ENCODE results near the gene VAV2.
A peak's percentile ranks its signal among the peaks of the same experiment; 100 is the strongest.

Gene VAV2

DNA sequence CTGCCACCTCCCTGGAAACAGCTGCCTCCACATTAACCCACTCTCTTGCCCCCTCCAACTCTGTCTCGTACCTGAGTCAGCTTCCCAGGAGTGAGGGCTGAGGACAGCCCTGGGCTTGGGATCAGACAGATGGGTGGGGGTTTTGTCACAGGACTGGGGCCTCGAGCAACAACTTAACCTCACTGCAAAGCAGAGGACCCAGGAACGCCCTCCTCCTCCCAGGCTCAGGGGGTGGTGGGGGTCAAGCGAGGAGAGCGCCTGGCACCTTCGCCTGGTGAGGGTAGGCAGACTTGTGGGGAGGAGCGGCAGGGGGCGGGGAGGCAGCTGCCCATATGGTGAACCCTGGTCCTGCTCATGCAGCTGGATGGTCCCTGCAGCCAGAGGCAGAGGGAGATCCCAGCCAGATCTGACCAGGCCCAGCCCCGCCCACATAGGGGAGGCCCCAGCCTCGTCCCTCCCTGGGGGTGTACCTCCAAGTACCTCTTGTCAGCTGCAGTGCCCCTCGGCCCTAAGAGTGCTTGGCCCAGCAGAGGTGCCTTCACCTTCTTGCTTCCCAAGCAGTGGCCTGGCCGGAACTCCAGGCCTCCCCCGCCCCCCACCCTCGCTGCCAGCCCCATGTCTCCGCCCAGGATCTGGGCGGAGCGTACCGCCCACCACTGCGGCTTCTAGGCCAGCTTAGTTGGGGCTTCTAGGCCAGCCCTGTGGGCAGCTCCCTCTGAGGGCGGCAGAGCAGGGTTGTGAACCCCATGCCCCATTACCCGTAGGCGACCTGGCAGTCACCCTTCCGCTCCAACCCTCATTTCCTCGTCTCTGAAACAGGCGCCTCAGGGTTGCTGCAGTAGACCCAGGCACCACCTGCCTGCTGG lies 254.1 kb downstream of the VAV2 start, which contains the start of gene SARDH:
SARDH (minus strand) TSS at position 579 of the 866 bp plus-strand sequence. CDS start 4,179 bp downstream, outside the sequence.
- in situ Hi-C loops (cut with MboI; ENCODE audit: low pct_unique_long_range_greater_than_20kb, low sequenced_read_pairs, unreplicated experiment), result loop anchor here (25.0 kb wide), 1 partner anchor 201 kb away; the partner anchor contains the start of gene ADAMTSL2
- peak; percentile 83 for DNase-seq (ENCODE audit: low spot score)
- TF ChIP-seq, protein P1, sequence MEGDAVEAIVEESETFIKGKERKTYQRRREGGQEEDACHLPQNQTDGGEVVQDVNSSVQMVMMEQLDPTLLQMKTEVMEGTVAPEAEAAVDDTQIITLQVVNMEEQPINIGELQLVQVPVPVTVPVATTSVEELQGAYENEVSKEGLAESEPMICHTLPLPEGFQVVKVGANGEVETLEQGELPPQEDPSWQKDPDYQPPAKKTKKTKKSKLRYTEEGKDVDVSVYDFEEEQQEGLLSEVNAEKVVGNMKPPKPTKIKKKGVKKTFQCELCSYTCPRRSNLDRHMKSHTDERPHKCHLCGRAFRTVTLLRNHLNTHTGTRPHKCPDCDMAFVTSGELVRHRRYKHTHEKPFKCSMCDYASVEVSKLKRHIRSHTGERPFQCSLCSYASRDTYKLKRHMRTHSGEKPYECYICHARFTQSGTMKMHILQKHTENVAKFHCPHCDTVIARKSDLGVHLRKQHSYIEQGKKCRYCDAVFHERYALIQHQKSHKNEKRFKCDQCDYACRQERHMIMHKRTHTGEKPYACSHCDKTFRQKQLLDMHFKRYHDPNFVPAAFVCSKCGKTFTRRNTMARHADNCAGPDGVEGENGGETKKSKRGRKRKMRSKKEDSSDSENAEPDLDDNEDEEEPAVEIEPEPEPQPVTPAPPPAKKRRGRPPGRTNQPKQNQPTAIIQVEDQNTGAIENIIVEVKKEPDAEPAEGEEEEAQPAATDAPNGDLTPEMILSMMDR (IDR thresholded peaks at IDR 0.05; ENCODE audit: extremely low read depth, insufficient read depth, missing control alignments), result no peak

DNA sequence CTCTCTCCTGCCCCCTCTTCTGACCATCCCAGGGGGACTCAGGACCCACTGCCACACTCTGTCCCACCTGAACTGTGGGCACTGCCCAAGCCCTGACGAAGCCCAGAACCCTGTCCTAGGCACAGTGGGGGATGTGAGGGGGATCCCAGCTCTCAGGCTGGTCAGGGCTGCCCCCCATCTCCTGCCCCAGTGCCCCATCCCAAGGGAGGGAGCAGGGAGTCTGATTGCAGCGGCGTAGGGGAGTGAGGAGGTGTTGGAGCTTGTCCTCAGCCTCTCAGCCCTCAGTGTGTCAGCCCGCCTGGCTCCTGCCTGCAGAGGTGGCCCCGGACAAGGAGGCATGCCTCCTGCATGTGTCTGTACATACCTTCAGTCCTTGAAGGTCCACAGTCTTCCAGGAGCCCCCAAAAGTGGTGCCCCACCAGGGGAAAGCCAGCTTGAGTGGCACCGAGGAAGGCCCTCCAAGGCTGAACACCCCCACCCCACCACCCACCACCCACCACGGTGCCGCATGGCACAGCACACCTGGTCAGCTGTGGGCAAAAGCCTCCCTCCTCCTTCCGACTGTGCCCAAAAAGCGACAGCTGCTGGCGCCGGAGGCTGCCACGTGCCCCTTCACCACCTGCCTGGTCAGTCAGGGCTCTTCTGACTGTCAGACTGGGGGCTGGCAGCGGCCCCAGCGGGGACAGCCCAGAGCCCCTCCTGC lies 254.9 kb downstream of the VAV2 start:
- DNase-seq (ENCODE audit: low spot score), result no peak
- in situ Hi-C loops (cut with MboI; ENCODE audit: low pct_unique_long_range_greater_than_20kb, low sequenced_read_pairs, unreplicated experiment), result loop anchor here (25.0 kb wide), 1 partner anchor 200 kb away; the partner anchor contains the start of gene ADAMTSL2
- TF ChIP-seq, protein P1 (IDR thresholded peaks at IDR 0.05; ENCODE audit: extremely low read depth, insufficient read depth, missing control alignments), result no peak

DNA sequence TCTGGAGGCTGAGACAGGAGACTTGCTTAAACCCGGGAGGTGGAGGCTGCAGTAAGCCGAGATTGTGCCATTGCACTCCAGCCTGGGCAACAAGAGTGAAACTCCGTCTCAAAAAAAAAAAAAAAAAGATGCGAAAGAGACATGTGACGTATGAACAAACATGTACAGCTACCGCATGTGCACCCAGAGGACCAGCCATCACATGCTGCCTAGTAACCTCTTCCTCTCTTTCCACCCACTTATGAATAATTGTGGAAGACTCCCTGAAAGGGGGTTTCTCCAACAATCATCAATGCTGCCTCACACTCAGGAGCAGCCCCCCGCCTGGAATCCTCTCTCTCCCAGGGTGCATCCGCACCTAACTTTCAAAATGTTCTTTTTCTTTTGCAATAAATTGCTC lies 256.2 kb downstream of the VAV2 start:
- TF ChIP-seq, protein P1 (IDR thresholded peaks at IDR 0.05; ENCODE audit: extremely low read depth, insufficient read depth, missing control alignments), result no peak
- in situ Hi-C loops (cut with MboI; ENCODE audit: low pct_unique_long_range_greater_than_20kb, low sequenced_read_pairs, unreplicated experiment), result loop anchor here (25.0 kb wide), 1 partner anchor 199 kb away; the partner anchor contains the start of gene ADAMTSL2
- no peak for DNase-seq (ENCODE audit: low spot score)

DNA sequence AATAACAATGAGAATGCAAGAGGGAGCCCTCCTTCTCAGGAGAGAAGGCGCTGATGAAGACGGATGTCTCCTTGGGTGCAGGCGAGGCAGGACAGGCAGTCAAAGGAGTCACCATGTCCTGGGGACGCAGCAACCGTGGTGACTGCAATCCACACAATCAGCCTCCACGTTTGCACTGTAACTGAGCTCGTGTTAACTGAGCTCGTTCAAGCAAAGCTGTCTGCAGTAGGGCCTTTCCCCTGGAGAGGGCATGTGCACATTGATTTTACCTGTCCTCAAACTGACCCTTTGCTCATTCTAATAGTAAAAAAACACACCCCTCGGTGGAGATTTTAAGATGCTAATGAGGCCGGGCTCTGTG lies 256.7 kb downstream of the VAV2 start:
- in situ Hi-C loops (cut with MboI; ENCODE audit: low pct_unique_long_range_greater_than_20kb, low sequenced_read_pairs, unreplicated experiment), result loop anchor here (25.0 kb wide), 1 partner anchor 198 kb away; the partner anchor contains the start of gene ADAMTSL2
- TF ChIP-seq, protein P1 (IDR thresholded peaks at IDR 0.05; ENCODE audit: extremely low read depth, insufficient read depth, missing control alignments), result no peak
- DNase-seq (ENCODE audit: low spot score), result peak; percentile 66

DNA sequence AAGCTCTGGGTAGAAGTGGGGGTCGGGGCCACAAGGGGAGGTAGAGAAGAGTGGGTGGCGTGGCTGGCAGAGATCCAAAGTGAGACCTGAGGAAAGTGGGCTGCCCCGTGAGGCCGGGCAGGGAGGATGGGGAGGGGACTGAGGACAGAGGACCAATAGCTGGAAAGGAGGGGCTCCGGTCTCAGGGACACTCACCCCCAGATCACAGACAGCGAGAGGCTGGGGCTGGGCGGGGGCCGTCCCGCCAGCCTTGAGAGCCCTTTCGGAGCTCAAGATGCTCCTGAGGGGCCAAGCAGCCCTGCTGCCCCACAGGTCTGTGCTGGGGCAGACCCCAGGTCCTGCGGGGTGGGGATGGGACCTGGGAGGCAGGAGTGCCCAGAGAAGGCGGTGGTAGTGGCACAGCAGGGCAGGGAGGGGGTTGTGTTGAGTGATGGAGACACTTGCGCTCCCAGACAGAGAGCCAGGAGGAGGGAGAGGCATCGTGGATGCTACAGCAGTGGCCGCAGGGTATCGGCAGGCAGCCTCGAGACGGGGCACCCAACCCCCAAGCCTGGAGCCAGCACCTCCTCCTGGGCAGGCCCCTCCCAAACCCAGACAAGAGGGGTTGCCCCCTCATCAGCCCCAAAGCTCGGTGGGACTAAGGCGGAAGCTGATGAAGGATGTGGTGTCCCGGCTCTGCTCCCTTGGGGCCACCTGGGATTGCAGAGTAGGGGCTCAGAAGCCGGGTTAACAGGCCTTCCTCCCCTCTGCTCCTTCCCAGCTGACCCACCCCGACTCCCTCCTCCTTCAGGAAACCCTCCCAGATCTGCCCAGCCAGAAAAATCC lies 257.3 kb downstream of the VAV2 start:
- in situ Hi-C loops (cut with MboI; ENCODE audit: low pct_unique_long_range_greater_than_20kb, low sequenced_read_pairs, unreplicated experiment), result loop anchor here (25.0 kb wide), 1 partner anchor 198 kb away; the partner anchor contains the start of gene ADAMTSL2
- no peak for DNase-seq (ENCODE audit: low spot score)
- TF ChIP-seq, protein P1 (IDR thresholded peaks at IDR 0.05; ENCODE audit: extremely low read depth, insufficient read depth, missing control alignments), result no peak

Measured in GM13977 (cell line).